ENCODE results near the gene BICDL1. TPM values are rescaled to one million over a fixed set of nuclear protein-coding genes. Genes with fewer than 3 reads are reported as not detected.

BICDL1 gene
- total and polyA plus RNA-seq, 8 donors, result 2.0 to 23.0 (median 6.8) TPM

- Histone ChIP-seq H3K9me3 (no peaks in the 10 kb centered on the region), H3K36me3 (no peaks in the 10 kb centered on the region), H3K4me3 (no peak overlapping the region), H3K27me3 (no peaks in the 10 kb centered on the region), H3K27ac (no peak overlapping the region), H3K4me1 (peaks cover 0 to 10% (median 0%) of the 10 kb centered on the region in 3 donors)
- no peak for FAIRE-seq
- TF ChIP-seq, protein P1, sequence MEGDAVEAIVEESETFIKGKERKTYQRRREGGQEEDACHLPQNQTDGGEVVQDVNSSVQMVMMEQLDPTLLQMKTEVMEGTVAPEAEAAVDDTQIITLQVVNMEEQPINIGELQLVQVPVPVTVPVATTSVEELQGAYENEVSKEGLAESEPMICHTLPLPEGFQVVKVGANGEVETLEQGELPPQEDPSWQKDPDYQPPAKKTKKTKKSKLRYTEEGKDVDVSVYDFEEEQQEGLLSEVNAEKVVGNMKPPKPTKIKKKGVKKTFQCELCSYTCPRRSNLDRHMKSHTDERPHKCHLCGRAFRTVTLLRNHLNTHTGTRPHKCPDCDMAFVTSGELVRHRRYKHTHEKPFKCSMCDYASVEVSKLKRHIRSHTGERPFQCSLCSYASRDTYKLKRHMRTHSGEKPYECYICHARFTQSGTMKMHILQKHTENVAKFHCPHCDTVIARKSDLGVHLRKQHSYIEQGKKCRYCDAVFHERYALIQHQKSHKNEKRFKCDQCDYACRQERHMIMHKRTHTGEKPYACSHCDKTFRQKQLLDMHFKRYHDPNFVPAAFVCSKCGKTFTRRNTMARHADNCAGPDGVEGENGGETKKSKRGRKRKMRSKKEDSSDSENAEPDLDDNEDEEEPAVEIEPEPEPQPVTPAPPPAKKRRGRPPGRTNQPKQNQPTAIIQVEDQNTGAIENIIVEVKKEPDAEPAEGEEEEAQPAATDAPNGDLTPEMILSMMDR (IDR thresholded peaks at IDR 0.05), result no peak
- peak in 1 of 6 donors; percentile 3 for DNase-seq
- WGBS, 2 donors, result 37 to 42% methylated on average over 8 of the region's 8 CpGs
- intact Hi-C loops (cut with DNase I), result no loop called here
- ATAC-seq, result no peak
These were observed 100.1 kb downstream of the BICDL1 start for GRCh38 chr12:120089105-120089504.

- no peak overlapping the region for H3K4me3 ChIP-seq
- TF ChIP-seq, protein P1 (IDR thresholded peaks at IDR 0.05), result no peak
- WGBS, 2 donors, result 65 to 69% methylated on average over 2 of the region's 2 CpGs
- ATAC-seq, result no peak
- H3K36me3 ChIP-seq, result no peaks in the 10 kb centered on the region
- no peak overlapping the region for H3K27ac ChIP-seq
- H3K9me3 ChIP-seq, result no peaks in the 10 kb centered on the region
- no peaks in the 10 kb centered on the region for H3K27me3 ChIP-seq
- DNase-seq, result peak in 1 of 6 donors; percentile 5
- intact Hi-C loops (cut with DNase I), result no loop called here
- FAIRE-seq, result no peak
- peaks cover 0 to 10% (median 0%) of the 10 kb centered on the region in 3 donors for H3K4me1 ChIP-seq
These were observed 100.8 kb downstream of the BICDL1 start for GRCh38 chr12:120089796-120090195.

DNA sequence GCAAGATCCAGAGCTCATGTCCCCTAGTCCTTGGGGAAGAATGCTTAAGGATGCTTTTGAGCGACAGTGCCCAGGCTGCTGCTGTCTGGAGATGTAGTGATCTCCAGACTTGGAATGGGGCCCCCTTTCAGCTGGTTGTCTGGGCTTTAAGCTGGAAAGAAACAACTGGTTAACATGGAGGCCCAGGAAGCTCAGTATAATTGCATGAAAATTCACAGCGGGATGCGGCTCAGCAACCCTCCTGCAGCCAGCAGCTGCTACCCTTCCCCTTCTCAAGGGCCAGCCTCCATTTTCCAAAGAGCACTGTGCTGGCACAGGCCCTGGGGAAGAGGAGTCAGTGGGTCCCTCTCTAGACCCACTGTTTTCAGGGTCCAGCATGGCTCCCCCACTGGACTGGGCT, 101.2 kb downstream of the BICDL1 start:
- TF ChIP-seq, protein P1 (IDR thresholded peaks at IDR 0.05), result no peak
- no peak for FAIRE-seq

DNA sequence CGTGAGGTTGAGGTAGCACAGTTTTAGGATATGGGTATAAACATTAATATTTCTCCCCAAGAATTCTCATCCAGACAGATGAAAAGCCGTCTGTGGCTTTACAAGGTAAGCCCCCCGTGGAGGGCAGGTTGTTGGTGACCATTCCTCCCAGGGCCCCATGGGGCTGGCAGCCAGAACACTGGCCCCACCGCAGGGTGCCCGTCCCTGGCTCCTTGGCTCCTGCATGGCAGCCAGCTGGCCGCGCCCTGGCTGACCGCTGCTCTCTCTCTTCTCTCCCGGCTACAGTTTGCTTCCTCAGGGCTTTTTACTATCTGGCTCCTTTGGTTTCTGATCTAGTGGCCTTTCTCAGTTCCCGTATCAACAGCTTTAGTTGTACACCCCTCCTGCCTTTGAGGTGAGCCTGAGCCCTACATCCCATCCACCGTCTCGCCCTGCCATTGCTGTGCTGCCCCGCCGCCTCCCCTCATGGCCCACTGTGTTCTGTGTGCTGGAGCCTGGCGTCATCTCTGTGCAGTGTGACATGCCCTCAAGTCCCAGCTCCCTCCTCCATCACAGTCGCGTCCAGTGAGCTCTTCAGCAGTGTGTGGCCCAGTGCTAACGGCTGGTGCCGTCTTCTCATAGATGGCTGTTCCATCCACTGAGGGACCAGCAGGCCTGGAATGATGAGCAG, 101.7 kb downstream of the BICDL1 start:
- H3K4me1 ChIP-seq, result peaks cover 0 to 10% (median 0%) of the 10 kb centered on the region in 3 donors
- no peak overlapping the region for H3K4me3 ChIP-seq
- TF ChIP-seq, protein P1 (IDR thresholded peaks at IDR 0.05), result no peak
- H3K9me3 ChIP-seq, result no peaks in the 10 kb centered on the region
- DNase-seq (peak in 1 of 6 donors; percentile 37), FAIRE-seq (no peak), ATAC-seq (no peak)
- 91 to 93% methylated on average over 19 of the region's 19 CpGs for WGBS, 2 donors
- H3K27ac ChIP-seq, result no peak overlapping the region
- H3K27me3 ChIP-seq, result no peaks in the 10 kb centered on the region
- intact Hi-C loops (cut with DNase I), result no loop called here
- no peaks in the 10 kb centered on the region for H3K36me3 ChIP-seq

More for the DNA sequence above, 101.2 kb downstream of the BICDL1 start:
- Histone ChIP-seq H3K36me3 (no peaks in the 10 kb centered on the region), H3K4me1 (peaks cover 0 to 10% (median 0%) of the 10 kb centered on the region in 3 donors), H3K9me3 (no peaks in the 10 kb centered on the region), H3K27ac (no peak overlapping the region), H3K4me3 (no peak overlapping the region), H3K27me3 (no peaks in the 10 kb centered on the region)
- 92 to 94% methylated on average over 3 of the region's 3 CpGs for WGBS, 2 donors
- peak in 1 of 6 donors; percentile 27 for DNase-seq
- no peak for ATAC-seq
- intact Hi-C loops (cut with DNase I), result no loop called here

Data from pancreas (tissue), 10 donors.